Stimulated activated CD8-positive, alpha-beta memory T cell treated with anti-CD3 and anti-CD28 coated beads, Interleukin-15, amount 100 ng/mL, for 1 hour (primary cell): ENCODE results near the gene CMTM8.

ENCODE experiments used
- DNase-seq: peaks from one replicate; pipeline ENCODE4 v3.0.0-alpha.2; 2020; ENCODE audit warnings: low read depth

The CMTM8 gene

DNA sequence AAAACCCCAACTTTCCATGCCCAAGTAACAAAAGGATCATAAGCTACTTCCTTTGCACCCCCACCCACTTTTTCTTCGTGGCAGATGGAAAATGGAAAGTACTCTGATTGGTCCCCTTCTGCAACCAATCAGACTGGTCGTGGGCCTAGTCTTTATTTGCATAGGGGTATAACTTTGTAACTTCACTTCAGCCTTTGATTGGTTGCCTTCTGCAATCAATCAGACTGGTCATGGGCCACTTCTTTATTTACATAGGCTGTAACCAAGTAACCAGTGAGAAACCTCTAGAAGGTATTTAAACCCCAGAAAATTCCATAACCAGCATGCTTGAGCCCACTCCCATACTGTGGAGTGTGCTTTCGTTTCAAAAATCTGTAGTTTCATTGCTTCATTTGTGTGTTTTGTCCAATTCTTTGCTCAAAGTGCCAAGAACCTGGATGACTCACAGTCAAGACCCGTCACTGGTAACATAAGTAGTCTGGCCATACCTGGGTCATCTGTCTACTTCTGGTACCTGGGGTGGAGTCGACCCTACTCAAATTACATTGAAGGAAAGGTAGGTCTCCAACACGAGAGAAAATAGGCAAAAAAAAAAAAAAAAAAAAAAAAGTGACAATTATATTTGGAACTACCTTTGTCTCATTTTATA, 41.9 kb downstream of the CMTM8 start:
- DNase-seq, result no peak

GRCh38 chr3:32281570-32282106, 43.2 kb downstream of the CMTM8 start:
- no peak for DNase-seq

GRCh38 chr3:32282578-32283154, 44.2 kb downstream of the CMTM8 start:
- DNase-seq, result no peak

GRCh38 chr3:32283304-32283703, 44.8 kb downstream of the CMTM8 start:
- no peak for DNase-seq

DNA sequence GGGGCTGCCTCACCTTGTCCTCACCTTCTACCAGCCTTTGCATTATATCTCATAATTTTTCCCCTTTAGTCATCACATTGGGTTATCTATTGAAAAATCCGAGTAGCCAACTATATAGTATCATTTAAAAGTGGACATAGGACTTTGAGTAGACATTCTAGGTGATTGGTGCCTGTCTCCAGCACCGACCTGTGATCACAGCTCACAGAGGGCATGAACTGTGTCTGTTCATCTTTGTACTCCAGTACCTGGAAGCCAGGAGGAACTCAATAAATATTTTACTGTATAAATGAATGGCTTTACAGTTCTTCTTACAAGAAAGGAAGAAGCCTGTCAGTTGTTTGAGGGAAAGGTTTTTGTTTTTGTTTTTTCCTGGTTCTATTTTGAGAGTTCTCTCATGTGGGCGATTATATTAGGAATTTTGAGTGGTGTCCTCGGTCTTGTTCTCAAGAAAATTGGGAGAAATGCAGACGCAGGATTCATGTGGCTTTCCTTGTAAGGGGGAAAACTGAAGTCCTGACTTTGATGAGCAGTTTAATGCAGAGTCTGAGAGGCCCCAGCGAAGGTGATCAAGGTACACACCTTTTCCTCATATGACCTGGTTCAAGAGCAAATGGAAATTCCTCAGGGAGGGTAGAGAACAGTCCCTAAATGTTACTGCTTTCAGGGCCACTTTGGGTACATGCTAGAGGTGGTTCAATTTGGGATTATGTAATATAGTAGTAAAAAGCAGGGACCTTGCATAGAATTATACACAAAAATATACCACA, 46.1 kb downstream of the CMTM8 start:
- no peak for DNase-seq

DNA sequence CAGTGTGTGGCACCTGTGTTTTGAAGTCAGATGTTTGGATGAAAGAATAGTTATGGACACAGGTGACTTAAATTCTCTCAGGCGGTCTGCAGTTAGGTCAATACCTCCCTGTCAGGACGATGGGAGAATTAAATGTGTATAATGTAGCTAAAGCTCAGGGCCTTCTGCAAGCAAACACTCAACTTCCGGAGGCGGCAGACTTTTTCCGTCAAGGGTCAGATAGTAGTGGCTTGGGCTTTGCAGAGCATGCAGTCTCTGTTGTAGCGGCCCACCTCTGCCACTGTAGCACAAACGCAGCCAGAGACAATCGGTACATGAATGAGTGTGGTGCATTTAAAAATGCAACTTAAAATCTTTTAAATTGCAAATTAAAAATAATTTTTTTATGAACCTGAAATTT, 47.4 kb downstream of the CMTM8 start:
- no peak for DNase-seq

DNA sequence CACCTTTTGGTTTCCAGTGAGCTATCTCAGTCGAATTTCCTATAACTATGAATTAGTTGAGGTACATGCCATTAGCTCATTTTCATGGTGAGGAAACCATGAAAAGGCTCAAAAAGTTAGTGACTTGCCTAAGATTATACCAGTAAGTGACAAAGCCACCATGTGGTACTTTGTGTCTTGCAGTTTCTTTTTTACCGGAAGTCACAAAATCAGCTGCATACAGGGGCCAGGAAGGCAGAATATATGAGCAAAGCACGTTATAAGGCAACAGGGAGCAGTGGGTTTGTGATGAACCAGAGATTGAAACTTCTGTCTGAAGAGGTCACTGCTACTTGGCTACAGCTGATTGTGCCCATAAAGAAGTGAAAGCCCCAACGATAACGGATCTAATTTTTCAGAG, 50.3 kb downstream of the CMTM8 start:
- DNase-seq, result no peak

GRCh38 chr3:32290619-32291018, 52.1 kb downstream of the CMTM8 start:
- no peak for DNase-seq

GRCh38 chr3:32292085-32292796, 53.8 kb downstream of the CMTM8 start:
- no peak for DNase-seq

GRCh38 chr3:32293903-32294302, 55.4 kb downstream of the CMTM8 start:
- no peak for DNase-seq

DNA sequence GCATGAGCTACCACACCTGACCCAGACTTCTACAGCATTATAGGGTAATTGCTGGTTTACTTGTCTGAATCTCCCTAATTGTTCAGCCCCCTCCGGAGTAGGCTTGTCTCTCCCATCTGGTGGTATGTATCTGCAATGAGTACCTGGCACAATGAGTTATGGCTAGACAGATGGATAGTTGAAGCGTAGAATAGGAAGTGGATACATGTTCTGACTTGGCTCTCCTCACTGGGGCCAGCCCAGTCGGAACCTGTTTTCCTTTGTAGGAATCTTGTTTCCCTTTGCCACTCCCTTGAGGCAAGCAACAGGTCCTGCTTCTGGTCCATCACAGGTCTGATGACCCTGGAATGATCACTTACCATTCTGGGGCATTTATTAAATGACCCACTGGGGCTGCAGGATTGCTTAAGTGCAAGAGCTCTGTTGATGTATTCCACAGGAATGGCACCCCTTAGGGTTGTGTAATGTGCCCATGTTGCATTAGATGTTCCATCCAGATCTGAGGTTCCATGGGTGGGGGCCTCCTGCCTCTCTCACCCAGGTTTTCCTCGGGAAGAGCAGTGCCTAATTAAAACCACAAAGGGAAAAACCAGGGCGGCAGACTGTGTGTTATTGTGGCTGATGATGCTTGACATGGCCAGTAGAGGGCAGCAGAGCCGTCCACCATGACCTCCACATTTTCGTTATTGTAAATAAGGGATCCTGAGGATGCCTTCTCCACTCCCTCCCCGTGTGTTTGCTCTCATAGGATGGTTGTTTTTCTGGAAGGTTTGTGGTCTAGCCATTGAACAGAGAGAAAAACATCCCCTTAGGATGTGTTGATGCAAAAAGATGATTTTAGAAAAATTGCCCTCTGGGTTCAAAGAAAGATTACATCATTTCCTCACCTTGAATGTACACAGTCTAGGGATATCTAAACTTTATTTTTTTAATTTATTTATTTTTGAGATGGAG, 58.0 kb downstream of the CMTM8 start:
- peak; percentile 25 for DNase-seq

GRCh38 chr3:32297366-32297765, 58.9 kb downstream of the CMTM8 start:
- DNase-seq, result no peak

- no peak for DNase-seq
Measured at GRCh38 chr3:32301426-32301825, 62.9 kb downstream of the CMTM8 start.

DNA sequence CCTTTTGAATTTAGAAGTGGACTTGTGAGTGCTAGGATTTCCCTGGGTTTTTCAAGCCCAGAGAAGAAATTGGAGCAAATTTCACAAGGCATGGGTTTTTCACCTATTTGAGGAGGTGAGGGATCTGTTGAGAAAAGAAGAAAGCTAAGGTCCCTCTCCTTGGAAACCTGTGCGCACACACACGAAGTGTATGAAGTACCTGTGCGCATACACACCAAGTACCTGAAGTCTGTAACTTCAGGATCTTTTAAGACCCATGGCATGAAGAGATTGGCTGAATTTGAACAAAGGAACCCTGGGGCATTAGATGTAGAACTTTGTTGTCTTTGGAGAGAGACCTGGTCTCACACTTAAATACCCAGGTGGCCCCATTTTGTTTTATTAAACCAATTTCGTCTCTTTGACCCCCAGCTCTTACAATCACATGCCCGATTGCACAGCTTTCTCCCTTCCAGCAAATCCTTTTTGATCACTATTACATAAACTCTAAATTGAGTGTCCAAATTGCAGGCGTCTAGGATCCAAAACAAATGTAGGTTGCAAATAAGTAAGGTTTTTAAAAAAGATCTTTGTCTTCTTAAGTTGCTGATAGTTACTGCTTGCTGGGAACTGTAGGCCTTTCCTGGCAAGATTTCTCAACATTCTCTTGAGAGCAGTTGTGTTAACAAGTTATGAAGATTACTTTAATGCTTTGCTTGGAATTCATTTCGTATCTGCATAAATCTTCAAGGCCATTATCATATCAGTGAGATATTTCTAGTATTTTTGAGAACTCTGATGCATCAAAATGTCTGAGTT, 64.3 kb downstream of the CMTM8 start:
- DNase-seq, result no peak

GRCh38 chr3:32303399-32303747, 64.9 kb downstream of the CMTM8 start:
- no peak for DNase-seq

GRCh38 chr3:32303977-32304881, 65.7 kb downstream of the CMTM8 start:
- DNase-seq, result no peak

DNA sequence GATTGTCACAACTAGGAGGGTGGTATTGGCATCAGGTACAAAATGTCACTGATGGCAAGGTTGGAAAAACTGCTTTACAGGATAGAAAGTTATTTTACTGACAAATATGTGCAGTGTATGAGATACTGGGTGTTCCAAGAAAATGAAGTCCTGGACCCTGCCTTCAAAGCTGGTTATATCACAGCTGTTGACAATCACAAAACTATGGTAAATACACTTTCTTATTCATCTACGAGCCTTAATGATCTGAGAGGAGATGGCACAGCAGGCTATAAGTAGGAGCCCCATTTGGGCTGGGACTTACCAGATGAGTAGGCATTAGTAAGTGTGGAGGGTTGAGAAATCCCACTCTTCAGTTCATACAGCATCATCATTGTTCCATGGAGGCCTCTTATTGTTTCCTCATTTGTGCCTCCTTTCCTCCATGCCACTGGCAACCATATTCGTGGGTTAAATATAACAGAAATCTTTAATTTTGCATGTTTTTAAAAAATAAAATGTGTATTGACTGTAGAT, 66.9 kb downstream of the CMTM8 start:
- no peak for DNase-seq

DNA sequence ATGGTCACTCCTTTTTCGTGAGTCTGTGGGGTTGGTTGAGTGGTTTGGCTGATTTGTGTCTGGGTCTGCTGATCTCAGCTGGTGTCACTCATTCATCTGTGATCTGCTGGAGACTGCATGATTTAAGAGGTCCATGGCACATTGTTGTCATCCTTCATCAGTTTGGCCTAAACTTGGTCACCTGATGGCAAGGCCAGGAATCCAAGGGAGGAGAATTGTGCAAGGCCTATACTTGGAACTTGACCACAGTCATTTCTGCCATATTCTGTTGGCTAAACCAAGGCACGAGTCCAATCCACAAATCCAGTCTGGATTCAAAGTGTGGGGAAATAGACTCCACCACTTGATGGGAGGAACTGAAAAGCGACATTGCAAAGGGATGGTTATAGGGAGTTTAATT, 67.6 kb downstream of the CMTM8 start:
- DNase-seq, result no peak

GRCh38 chr3:32307591-32307990, 69.1 kb downstream of the CMTM8 start:
- no peak for DNase-seq
